HL-60/S4 (cell line): ENCODE measurements around the gene PLEKHS1.
"Not testable (repeated sequence)": the region's sequence is repeated elsewhere in the genome, so short reads cannot be mapped to it uniquely, and the experiment has no call there.

Source experiments
- in situ Hi-C: fragments of 300-500 bp; cut with MboI; formaldehyde crosslinking; loops from 2 replicates; pipeline ENCODE4 v1.14.3; 2022; ENCODE audit warnings: low sequenced_read_pairs

PLEKHS1 gene

GRCh38 chr10:113739577-113739976 is 11.9 kb upstream of the PLEKHS1 start:
- in situ Hi-C loops: no loop called here

GRCh38 chr10:113740850-113741249 is 10.6 kb upstream of the PLEKHS1 start:
- in situ Hi-C loops: no loop called here

- in situ Hi-C loops: no loop called here
Measured at GRCh38 chr10:113742466-113742865, 9.0 kb upstream of the PLEKHS1 start.

DNA sequence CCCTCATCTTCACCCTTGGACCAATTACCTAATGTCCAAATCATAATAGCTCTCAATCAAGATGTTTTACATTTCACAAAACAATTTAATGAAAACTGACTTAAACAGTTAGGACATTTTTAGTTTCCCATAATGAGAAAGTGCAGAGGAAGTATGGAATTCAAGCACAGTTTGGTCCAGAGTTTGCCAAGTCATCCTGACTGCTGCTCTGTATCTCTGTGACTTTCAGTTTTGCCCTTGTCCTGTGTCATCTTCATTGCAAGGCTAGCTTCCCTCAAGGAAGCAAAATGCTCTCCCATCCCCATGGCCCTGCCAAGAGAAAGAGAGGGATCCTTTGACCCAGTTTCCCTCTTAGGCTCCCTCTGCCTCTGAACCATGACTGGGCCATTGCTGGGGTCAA is 7.9 kb upstream of the PLEKHS1 start:
- in situ Hi-C loops: no loop called here

GRCh38 chr10:113745374-113745773 is 6.1 kb upstream of the PLEKHS1 start:
- in situ Hi-C loops: no loop called here

DNA sequence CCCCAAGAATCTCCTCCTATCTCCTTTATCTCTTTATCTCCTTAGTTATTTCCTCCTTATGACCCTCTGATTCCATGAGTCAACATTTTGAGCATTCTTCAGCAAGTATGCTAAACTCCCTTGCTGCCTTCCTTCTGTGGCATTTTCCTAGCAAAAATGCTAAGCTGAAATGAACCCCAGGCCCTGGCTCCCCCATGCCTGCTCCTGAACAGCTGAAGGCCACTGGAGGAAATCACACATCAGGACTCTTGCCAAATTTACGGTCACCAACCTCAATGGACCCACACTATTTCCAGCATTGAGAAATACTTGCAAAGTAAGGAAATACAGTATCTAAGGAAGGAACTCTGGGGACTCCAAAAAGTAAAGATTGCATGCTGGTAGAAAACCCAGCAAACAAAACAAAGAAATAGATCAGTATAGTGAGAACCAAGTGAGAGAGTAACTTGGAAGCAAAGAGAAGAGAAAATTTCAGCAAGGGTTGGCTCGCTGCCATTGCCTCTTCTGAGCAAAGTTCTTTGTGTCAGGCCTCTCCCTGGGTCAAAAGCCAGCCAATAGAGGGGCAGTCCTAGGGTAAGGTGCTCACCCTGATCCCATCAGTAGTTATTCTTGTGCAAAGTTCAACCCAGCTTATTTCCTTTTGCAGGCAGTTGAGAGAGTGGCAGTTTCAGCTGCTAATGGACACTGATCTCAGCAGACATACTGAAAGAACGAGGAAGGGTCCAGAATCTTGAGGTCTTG is 5.1 kb upstream of the PLEKHS1 start:
- in situ Hi-C loops: no loop called here

DNA sequence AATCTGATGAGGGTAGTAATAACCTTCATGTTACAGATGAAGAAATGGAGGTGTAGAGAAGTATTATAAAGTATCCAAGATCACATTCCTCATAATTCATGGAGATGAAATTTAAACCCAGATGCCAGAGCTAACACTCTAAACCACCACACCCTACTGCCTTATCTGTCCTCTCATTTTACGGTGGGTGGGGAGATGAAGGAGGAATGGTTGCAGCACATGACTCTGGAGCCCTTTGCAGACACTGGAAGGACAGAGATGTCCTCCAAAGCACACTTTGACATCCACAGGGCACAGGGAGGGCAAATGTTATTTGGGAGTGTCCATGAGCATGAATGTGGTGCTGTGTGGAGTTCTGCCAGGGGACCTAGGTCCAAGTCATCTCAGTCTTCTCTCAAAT is 1.1 kb downstream of the PLEKHS1 start:
- in situ Hi-C loops: no loop called here

DNA sequence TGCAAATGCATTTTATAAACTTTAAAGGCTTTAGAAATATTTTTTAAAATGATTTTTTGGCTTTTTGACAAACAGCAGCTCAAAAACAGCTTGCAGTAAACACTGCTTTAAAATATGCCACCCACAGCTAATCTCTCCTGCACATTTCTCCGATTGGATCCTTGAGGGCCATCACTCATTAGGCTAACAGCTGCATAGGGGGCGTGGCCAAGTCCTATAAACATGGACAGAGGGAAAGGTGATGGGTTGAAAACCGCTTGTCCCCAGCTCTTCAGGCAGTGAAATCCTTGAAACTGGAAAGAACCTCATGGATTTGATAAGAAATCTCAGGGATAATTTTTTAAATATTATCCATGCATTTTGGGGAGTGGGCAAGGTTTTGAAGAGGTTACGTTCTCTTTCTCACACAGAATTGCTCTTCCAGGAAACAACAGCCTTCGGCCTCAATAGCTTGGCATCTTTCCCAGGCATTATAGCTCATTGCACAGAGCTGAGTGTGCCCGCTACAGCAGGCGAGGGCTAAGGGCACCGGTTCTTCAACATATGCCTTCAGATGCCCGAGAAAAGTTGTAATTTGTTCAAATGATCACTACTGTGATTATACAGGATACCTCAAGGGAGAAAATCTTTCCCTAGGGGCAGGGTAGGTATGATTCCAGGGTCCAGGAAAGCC is 1.7 kb downstream of the PLEKHS1 start:
- in situ Hi-C loops: no loop called here

DNA sequence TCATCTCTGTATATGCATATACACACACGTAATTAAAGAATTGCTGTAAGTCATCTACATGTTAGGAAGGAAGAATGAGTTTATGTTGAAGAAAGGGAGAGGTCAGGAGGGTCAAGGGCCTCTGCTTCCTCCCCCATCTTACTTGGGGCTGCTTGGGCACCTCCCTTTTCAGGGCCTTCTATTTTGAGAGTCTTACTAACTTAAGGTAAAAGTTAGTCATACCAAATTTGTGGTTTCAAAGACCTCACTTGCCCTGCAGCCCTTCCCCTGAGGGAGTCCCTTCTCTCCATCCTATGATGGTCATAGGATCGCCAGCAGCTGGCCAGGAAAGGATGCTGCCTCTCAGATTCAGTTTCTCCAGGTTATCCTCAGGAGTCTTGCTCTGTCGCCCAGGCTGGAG is 2.6 kb downstream of the PLEKHS1 start:
- in situ Hi-C loops: no loop called here

GRCh38 chr10:113754768-113755167 is 3.3 kb downstream of the PLEKHS1 start:
- in situ Hi-C loops: no loop called here

- in situ Hi-C loops: no loop called here
Measured at GRCh38 chr10:113756940-113757543, 5.6 kb downstream of the PLEKHS1 start.

DNA sequence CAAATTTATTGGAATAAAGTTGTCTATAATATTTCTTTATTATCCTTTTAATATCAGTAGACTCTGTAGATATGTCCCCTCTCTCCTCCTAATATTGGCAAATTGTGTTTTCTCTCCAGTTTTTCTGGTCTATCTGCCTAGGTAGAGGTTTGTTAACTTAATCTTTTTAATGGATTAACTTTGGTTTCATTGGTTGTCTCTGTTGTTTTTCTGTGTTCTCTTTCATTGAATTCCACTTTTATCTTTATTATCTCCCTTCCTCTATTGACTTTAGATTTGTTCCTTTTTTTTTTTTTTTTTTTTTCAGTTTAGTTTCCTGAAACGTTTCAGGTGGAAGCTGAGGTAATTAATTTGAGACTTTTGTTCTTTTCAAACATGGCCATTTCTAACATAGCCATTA is 10.6 kb downstream of the PLEKHS1 start:
- in situ Hi-C loops: no loop called here

- in situ Hi-C loops: no loop called here
Measured at GRCh38 chr10:113764582-113764981, 13.1 kb downstream of the PLEKHS1 start.

GRCh38 chr10:113765910-113766309 is 14.4 kb downstream of the PLEKHS1 start:
- in situ Hi-C loops: no loop called here

DNA sequence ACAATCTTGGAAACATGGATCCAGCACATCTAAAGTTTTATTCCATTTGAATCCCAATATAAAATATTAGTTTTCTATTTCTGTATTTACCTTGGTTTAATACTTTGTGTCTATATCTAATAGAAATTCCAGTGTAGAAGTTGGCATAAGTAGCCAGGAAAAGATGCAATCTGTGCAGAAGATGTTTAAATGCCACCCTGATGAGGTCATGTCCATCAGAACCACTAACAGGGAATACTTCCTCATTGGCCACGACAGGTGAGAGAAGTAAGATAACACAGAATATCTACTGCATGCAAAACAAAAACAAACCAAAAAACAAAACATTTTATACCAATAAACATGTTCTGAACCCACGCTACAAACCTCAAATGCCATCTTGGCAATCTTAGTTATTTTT is 15.7 kb downstream of the PLEKHS1 start:
- in situ Hi-C loops: no loop called here

DNA sequence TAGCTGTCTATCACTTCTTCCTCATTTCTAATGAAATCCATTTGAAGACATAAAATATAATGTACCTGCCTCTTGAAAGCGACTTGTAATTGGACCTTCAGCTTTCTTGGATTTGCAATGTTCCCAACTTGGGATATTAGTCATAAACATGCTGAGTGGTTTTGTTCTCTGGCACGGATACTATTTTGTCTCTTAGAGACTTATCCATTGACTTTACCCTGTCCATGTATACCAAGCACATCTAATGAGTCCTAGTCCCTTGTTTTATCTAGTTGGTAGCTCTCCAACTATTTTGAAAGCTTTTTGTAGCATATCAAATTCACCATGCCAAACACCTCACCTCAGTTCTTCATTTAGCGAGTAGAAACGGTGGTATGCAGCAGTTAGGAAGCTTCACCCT is 18.9 kb downstream of the PLEKHS1 start:
- in situ Hi-C loops: no loop called here

DNA sequence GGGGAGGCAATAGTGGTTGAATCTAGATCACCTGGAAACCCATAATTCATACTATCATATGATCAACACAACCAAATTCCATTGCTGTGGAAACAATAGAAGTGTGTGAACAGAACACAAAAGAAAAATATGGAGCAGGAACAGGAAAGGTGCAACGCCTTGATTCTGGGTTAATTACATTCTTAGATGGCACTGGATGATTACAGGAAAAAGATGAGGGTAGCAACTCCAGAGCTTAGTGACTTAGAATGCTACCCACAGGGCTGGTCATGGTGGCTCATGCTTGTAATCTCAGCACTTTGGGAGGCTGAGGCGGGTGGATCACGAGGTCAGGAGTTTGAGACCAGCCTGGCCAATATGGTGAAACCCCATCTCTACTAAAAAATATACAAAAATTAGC is 19.6 kb downstream of the PLEKHS1 start:
- in situ Hi-C loops: not testable (repeated sequence)

- in situ Hi-C loops: no loop called here
Measured at GRCh38 chr10:113775686-113776294, 24.3 kb downstream of the PLEKHS1 start.

GRCh38 chr10:113776553-113776952 is 25.1 kb downstream of the PLEKHS1 start:
- in situ Hi-C loops: no loop called here

GRCh38 chr10:113780681-113781250 is 29.3 kb downstream of the PLEKHS1 start:
- in situ Hi-C loops: no loop called here

DNA sequence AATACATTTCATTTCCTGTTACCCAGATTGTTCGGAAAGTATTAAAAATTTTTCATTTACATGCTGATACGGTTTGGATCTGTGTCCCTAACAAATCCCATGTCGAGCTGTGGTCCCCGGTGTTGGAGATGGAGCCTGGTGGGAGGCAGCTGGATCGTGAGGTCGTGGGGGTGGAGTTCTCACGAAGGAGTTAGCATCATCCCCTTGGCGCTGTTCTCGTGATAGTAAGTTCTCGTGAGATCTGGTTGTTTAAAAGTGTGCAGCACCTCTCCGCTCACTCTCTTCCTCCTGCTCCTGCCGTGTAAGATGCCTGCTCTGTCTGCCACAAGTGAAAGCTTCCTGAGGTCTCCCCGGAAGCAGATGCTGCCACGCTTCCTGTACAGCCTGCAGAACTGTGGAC is 30.9 kb downstream of the PLEKHS1 start:
- in situ Hi-C loops: no loop called here
